A673 (cell line): Measurements from ENCODE around the gene ARHGAP18.

ENCODE experiments used
- CTCF ChIP-seq: fragments of 300-800, 200-600 bp; sonication (generic); conservative IDR thresholded peaks from 2 replicates; pipeline ENCODE4 v1.5.1; 2017; ENCODE audit warnings: low read depth, mild to moderate bottlenecking, antibody characterized with exemption, low read length, moderate library complexity, mixed read lengths
- EZH2 ChIP-seq: fragments of 200-600 bp; sonication (generic); IDR thresholded peaks from 2 replicates; pipeline ENCODE4 v1.6.1; 2017; ENCODE audit warnings: borderline replicate concordance, low read depth, mild to moderate bottlenecking, mixed read lengths, antibody characterized with exemption, low read length; ENCODE audit not compliant: poor library complexity, severe bottlenecking

- TF ChIP-seq CTCF (no peak), EZH2 (no peak)
Measured at GRCh38 chr6:129698430-129698829, 11.5 kb downstream of the ARHGAP18 start.
